ENCODE measurements around the gene ERAS. TPM values are rescaled to one million over a fixed set of nuclear protein-coding genes. Genes with fewer than 3 reads are reported as not detected.
"Not testable (repeated sequence)": the region's sequence is repeated elsewhere in the genome, so short reads cannot be mapped to it uniquely, and the experiment has no call there.

The ERAS gene
- total RNA-seq, 4 donors from 2014 or later: not detected

DNA sequence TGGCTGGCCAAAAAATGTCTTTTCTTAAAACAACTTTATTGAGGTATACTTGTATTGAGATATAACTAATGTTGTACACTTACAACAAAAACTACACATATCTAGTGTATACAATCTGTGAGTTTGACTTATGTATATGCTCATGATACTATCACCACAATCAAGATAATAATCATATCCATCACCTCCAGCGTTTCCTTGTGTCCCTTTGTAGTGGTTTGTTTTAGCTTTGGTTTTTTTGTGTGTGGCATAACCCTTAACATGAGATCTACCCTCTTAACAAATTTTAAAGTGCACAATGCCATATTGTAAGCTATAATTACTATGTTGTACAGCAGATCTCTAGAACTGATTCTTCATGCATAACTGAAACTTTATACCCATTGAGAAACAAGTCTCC, 22.5 kb downstream of the ERAS start:
- intact Hi-C loops (cut with DNase I; ENCODE audit: low total_unique reads) (no loop called here), in situ Hi-C loops (cut with MboI; ENCODE audit: low pct_ligation_motif_present in 1 of 4, low pct_unique_long_range_greater_than_20kb in 1 of 4, low sequenced_read_pairs in 3 of 4) (no loop called here)

DNA sequence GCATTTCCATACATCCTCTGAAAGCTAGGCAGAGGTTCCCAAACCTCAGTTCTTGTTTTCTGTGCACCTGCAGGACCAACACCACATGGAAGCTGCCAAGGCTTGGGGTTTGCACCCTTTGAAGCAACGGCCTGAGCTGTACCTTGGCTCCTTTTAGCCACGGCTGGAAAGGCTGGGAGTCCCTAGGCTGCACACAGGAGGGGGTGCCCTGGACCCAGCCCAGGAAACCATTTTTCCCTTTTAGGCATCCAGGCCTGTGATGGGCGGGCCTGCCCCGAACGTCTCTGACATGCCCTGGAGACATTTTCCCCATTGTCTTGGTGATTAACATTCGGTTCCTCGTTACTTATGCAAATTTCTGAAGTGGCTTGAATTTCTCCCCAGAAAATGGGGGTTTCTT, 26.5 kb downstream of the ERAS start:
- no peaks in the 10 kb centered on the region for H3K36me3 ChIP-seq
- H3K4me1 ChIP-seq: no peaks in the 10 kb centered on the region
- 63% methylated on average over 7 of the region's 7 CpGs; no CpG with 5 or more reads in 1 of the 2 donors for WGBS, 2 donors (ENCODE audit: low coverage in 1 of 2)
- TF ChIP-seq, protein P1, sequence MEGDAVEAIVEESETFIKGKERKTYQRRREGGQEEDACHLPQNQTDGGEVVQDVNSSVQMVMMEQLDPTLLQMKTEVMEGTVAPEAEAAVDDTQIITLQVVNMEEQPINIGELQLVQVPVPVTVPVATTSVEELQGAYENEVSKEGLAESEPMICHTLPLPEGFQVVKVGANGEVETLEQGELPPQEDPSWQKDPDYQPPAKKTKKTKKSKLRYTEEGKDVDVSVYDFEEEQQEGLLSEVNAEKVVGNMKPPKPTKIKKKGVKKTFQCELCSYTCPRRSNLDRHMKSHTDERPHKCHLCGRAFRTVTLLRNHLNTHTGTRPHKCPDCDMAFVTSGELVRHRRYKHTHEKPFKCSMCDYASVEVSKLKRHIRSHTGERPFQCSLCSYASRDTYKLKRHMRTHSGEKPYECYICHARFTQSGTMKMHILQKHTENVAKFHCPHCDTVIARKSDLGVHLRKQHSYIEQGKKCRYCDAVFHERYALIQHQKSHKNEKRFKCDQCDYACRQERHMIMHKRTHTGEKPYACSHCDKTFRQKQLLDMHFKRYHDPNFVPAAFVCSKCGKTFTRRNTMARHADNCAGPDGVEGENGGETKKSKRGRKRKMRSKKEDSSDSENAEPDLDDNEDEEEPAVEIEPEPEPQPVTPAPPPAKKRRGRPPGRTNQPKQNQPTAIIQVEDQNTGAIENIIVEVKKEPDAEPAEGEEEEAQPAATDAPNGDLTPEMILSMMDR (IDR thresholded peaks at IDR 0.05): no peak
- no peak for TF ChIP-seq POLR2AphosphoS5 (IDR thresholded peaks at IDR 0.05)
- no peak for TF ChIP-seq POLR2A (IDR thresholded peaks at IDR 0.05)
- no peak for TF ChIP-seq EP300 (IDR thresholded peaks at IDR 0.05; ENCODE audit: low read depth)
- no peak overlapping the region for H3K4me3 ChIP-seq
- H3K9me3 ChIP-seq: no peaks in the 10 kb centered on the region
- intact Hi-C loops (cut with DNase I; ENCODE audit: low total_unique reads) (no loop called here), in situ Hi-C loops (cut with MboI; ENCODE audit: low pct_ligation_motif_present in 1 of 4, low pct_unique_long_range_greater_than_20kb in 1 of 4, low sequenced_read_pairs in 3 of 4) (no loop called here)
- no peaks in the 10 kb centered on the region for H3K27me3 ChIP-seq
- H3K27ac ChIP-seq: no peak overlapping the region
- DNase-seq: no peak

More for the DNA sequence above, 22.5 kb downstream of the ERAS start:
- no peaks in the 10 kb centered on the region for H3K27me3 ChIP-seq
- DNase-seq: no peak
- no peaks in the 10 kb centered on the region for H3K36me3 ChIP-seq
- 46% methylated on average over 1 of the region's 1 CpG; no CpG with 5 or more reads in 1 of the 2 donors for WGBS, 2 donors (ENCODE audit: low coverage in 1 of 2)
- H3K9me3 ChIP-seq: no peaks in the 10 kb centered on the region
- no peak overlapping the region for H3K27ac ChIP-seq
- H3K4me3 ChIP-seq: no peak overlapping the region
- TF ChIP-seq POLR2AphosphoS5 (IDR thresholded peaks at IDR 0.05) (no peak), EP300 (IDR thresholded peaks at IDR 0.05; ENCODE audit: low read depth) (no peak), POLR2A (IDR thresholded peaks at IDR 0.05) (no peak)
- TF ChIP-seq, protein P1 (IDR thresholded peaks at IDR 0.05): no peak
- no peaks in the 10 kb centered on the region for H3K4me1 ChIP-seq

DNA sequence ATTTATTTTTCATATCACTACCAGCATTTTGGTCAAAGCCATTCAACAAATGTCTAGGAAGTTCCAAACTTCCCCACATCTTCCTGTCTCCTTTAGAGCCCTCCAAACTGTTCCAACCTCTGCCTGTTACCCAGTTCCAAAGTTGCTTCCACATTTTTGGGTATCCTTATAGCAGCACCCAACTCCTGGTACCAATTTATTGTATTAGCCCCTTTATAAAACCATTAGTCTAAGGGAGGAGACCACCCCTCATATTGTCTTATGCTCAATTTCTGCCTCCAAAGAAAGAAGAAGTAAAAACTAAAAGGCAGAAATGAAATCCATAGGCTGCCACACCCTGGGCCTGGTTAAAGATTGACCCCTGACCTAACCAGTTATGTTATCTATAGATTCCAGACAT, 27.2 kb downstream of the ERAS start:
- in situ Hi-C loops (cut with MboI; ENCODE audit: low pct_ligation_motif_present in 1 of 4, low pct_unique_long_range_greater_than_20kb in 1 of 4, low sequenced_read_pairs in 3 of 4); H3K27ac ChIP-seq; DNase-seq; H3K4me3 ChIP-seq; H3K4me1 ChIP-seq; H3K36me3 ChIP-seq; intact Hi-C loops (cut with DNase I; ENCODE audit: low total_unique reads); H3K9me3 ChIP-seq; H3K27me3 ChIP-seq: not testable (repeated sequence)

DNA sequence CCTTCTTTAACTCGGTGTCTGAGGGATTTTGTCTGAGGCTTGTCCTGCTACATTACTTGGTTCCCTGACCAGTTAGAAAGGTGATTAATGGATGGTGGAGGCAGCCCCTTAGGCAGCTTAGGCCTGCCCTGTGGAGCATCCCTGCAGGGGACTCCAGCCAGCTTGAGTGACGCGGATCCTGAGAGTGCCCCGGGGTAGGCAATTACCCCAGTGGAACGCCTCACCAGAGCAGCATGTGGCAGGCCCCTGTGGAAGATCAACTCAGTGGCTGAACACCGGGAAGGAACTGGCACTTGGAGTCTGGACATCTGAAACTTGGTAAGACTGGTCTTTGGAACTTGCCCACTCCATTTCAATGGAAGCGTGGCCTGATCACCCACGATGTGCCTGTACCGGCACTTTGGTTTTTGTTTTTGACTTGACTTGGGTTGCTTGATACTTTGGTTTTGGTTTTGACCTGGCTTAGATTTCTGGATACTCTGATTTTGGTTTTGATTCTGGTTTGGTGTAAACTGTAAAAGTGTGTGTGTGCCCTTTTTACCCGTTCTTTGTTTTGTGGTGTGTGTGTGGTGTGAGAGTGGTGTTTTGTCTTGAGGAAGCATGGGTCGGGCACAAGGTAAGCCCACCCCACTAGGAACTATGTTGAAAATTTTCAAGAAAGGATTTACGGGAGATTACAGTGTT, 27.9 kb downstream of the ERAS start:
- intact Hi-C loops (cut with DNase I; ENCODE audit: low total_unique reads): not testable (repeated sequence)

DNA sequence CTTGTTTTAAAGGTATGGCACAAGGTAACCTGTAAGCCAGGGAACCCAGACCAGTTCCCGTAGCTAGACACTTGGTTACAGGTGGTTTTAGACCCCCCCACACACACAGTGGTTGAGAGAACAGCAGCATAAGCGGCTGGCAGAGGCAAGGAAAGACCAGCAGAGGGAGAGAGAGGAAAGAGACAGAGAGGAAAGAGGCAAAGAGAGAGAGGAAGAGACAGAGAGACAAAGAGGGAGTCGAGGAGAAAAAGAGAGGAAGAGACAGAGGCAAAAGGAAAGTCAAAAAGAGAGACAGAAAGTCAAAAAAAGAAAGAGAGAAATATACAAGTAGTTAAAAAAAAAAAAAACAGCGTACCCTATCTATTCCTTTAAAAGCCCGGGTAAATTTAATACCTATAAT, 28.6 kb downstream of the ERAS start:
- 0 to 45% methylated on average over 2 to 5 of the region's 5 CpGs for WGBS, 2 donors (ENCODE audit: low coverage in 1 of 2)
- DNase-seq: no peak
- no peak overlapping the region for H3K27ac ChIP-seq
- no peaks in the 10 kb centered on the region for H3K27me3 ChIP-seq
- H3K4me3 ChIP-seq: no peak overlapping the region
- H3K9me3 ChIP-seq: no peaks in the 10 kb centered on the region
- H3K36me3 ChIP-seq: no peaks in the 10 kb centered on the region
- intact Hi-C loops (cut with DNase I; ENCODE audit: low total_unique reads) (no loop called here), in situ Hi-C loops (cut with MboI; ENCODE audit: low pct_ligation_motif_present in 1 of 4, low pct_unique_long_range_greater_than_20kb in 1 of 4, low sequenced_read_pairs in 3 of 4) (no loop called here)
- H3K4me1 ChIP-seq: no peaks in the 10 kb centered on the region
- TF ChIP-seq, protein P1 (IDR thresholded peaks at IDR 0.05): peak in 2 of 5 experiments; percentile 14 to 16
- TF ChIP-seq POLR2A (IDR thresholded peaks at IDR 0.05): no peak

More for the DNA sequence above, 27.9 kb downstream of the ERAS start:
- in situ Hi-C loops (cut with MboI; ENCODE audit: low pct_ligation_motif_present in 1 of 4, low pct_unique_long_range_greater_than_20kb in 1 of 4, low sequenced_read_pairs in 3 of 4); H3K27ac ChIP-seq; H3K9me3 ChIP-seq; DNase-seq; H3K4me1 ChIP-seq; H3K4me3 ChIP-seq; H3K27me3 ChIP-seq; H3K36me3 ChIP-seq: not testable (repeated sequence)
- 87 to 89% methylated on average over 3 to 12 of the region's 12 CpGs for WGBS, 2 donors (ENCODE audit: low coverage in 1 of 2)

All from transverse colon (tissue), 4 donors.